Astrocyte (in vitro differentiated cells and primary cell): ENCODE data around the gene PCBP3. TPM values are rescaled to one million over a fixed set of nuclear protein-coding genes. Genes with fewer than 3 reads are reported as not detected.
"Not testable (repeated sequence)": the region's sequence is repeated elsewhere in the genome, so short reads cannot be mapped to it uniquely, and the experiment has no call there.

Experiments
- DNase-seq: peaks from one replicate; pipeline ENCODE4 v3.0.0-alpha.2; 2010; ENCODE audit warnings: low read depth
- FAIRE-seq: peaks from 2 replicates; lab custom pipeline; 2011; peaks lifted over from hg19 to GRCh38; lab: Jason Lieb, UNC
- H2AFZ ChIP-seq: 2 replicates; pipeline ENCODE4 v1.6.0; 2012; ENCODE audit warnings: low read depth, low read length, inconsistent platforms
- H3K27ac ChIP-seq: 2 replicates; pipeline ENCODE4 v1.5.1; 2011; ENCODE audit warnings: low read depth, low read length, inconsistent platforms
- H3K27me3 ChIP-seq: 2 replicates; pipeline ENCODE4 v1.6.0; 2011; ENCODE audit warnings: low read length, inconsistent platforms; ENCODE audit not compliant: insufficient read depth
- H3K36me3 ChIP-seq: 2 replicates; pipeline ENCODE4 v1.5.1; 2011; ENCODE audit warnings: low read length, inconsistent platforms; ENCODE audit not compliant: insufficient read depth
- H3K4me1 ChIP-seq: 2 replicates; pipeline ENCODE4 v1.5.1; 2011; ENCODE audit warnings: low read length, inconsistent platforms; ENCODE audit not compliant: insufficient read depth
- H3K4me2 ChIP-seq: 2 replicates; pipeline ENCODE4 v1.6.0; 2012; ENCODE audit warnings: low read length, inconsistent platforms
- H3K4me3 ChIP-seq: 2 replicates; pipeline ENCODE4 v1.5.1; 2011; ENCODE audit warnings: low read depth, mild to moderate bottlenecking, low read length, inconsistent platforms; ENCODE audit not compliant: insufficient read depth
- H3K79me2 ChIP-seq: 2 replicates; pipeline ENCODE4 v1.6.0; 2012; ENCODE audit warnings: mild to moderate bottlenecking, low read length, inconsistent platforms; ENCODE audit not compliant: insufficient read depth
- H3K9ac ChIP-seq: 2 replicates; pipeline ENCODE4 v1.6.0; 2012; ENCODE audit warnings: mild to moderate bottlenecking, low read length, inconsistent platforms
- H3K9me3 ChIP-seq: 2 replicates; pipeline ENCODE4 v1.5.1; 2012; ENCODE audit warnings: low read depth, mild to moderate bottlenecking, low read length, inconsistent platforms; ENCODE audit not compliant: insufficient read depth
- H4K20me1 ChIP-seq: 2 replicates; pipeline ENCODE4 v1.6.0; 2012; ENCODE audit warnings: low read length, inconsistent platforms; ENCODE audit not compliant: insufficient read depth
- H3K27ac Mint-ChIP-seq: one replicate; pipeline ENCODE4 v1.8.0; 2021; ENCODE audit warnings: mild to moderate bottlenecking, mixed read lengths; ENCODE audit not compliant: unreplicated experiment
- H3K27me3 Mint-ChIP-seq: one replicate; pipeline ENCODE4 v1.8.0; 2021; ENCODE audit warnings: low read depth, mixed read lengths; ENCODE audit not compliant: unreplicated experiment
- H3K36me3 Mint-ChIP-seq: one replicate; pipeline ENCODE4 v1.8.0; 2021; ENCODE audit warnings: low read depth, mixed read lengths; ENCODE audit not compliant: unreplicated experiment
- H3K4me1 Mint-ChIP-seq: one replicate; pipeline ENCODE4 v1.8.0; 2021; ENCODE audit warnings: low read depth, mixed read lengths; ENCODE audit not compliant: unreplicated experiment
- H3K4me3 Mint-ChIP-seq: one replicate; pipeline ENCODE4 v1.8.0; 2021; ENCODE audit warnings: mild to moderate bottlenecking, moderate library complexity, mixed read lengths; ENCODE audit not compliant: unreplicated experiment
- H3K9me3 Mint-ChIP-seq: one replicate; pipeline ENCODE4 v1.8.0; 2021; ENCODE audit warnings: mild to moderate bottlenecking, mixed read lengths; ENCODE audit not compliant: unreplicated experiment
- CTCF ChIP-seq: IDR thresholded peaks from 2 replicates; pipeline ENCODE4 v1.5.1; 2011; ENCODE audit warnings: low read depth, mild to moderate bottlenecking, inconsistent platforms, low read length, moderate library complexity; ENCODE audit not compliant: insufficient read depth
- EZH2 ChIP-seq: IDR thresholded peaks from 2 replicates; pipeline ENCODE4 v1.6.1; 2012; ENCODE audit warnings: mild to moderate bottlenecking, low read length, inconsistent platforms; ENCODE audit not compliant: insufficient read depth
- total RNA-seq: library from RNA; stranded (reverse); gene quantifications from 2 replicates; pipeline ENCODE4 v1.2.1, GENCODE V29; 2021

PCBP3 gene
- total RNA-seq, 1 donor from 2014 or later, result 1.8 TPM

- Histone ChIP-seq H3K79me2 (no peaks in the 10 kb centered on the region), H3K27me3 (no peaks in the 10 kb centered on the region), H3K4me2 (no peak overlapping the region), H3K4me3 (no peak overlapping the region), H3K36me3 (no peaks in the 10 kb centered on the region), H4K20me1 (no peaks in the 10 kb centered on the region), H3K9ac (no peak overlapping the region), H3K27ac (no peak overlapping the region), H2AFZ (no peak overlapping the region), H3K4me1 (peaks cover 3% of the 10 kb centered on the region), H3K9me3 (no peaks in the 10 kb centered on the region)
- H3K27me3 Mint-ChIP-seq, result peaks cover 8% of the 10 kb centered on the region
- no peak overlapping the region for H3K27ac Mint-ChIP-seq
- no peaks in the 10 kb centered on the region for H3K4me1 Mint-ChIP-seq
- TF ChIP-seq EZH2, result no peak
- no peak for TF ChIP-seq CTCF
- no peaks in the 10 kb centered on the region for H3K36me3 Mint-ChIP-seq
- DNase-seq, result no peak
- peaks cover 2% of the 10 kb centered on the region for H3K9me3 Mint-ChIP-seq
- H3K4me3 Mint-ChIP-seq, result no peak overlapping the region
- FAIRE-seq, result no peak
These were observed 205.3 kb downstream of the PCBP3 start for GRCh38 chr21:45848805-45849204.

GRCh38 chr21:45849651-45850050, 206.1 kb downstream of the PCBP3 start:
- no peaks in the 10 kb centered on the region for H3K27me3 ChIP-seq
- Mint-ChIP-seq H3K27me3 (peaks cover 8% of the 10 kb centered on the region), H3K36me3 (no peaks in the 10 kb centered on the region), H3K27ac (no peak overlapping the region), H3K9me3 (peaks cover 2% of the 10 kb centered on the region), H3K4me1 (peaks cover 3% of the 10 kb centered on the region), H3K4me3 (no peak overlapping the region)
- no peak overlapping the region for H3K9ac ChIP-seq
- no peaks in the 10 kb centered on the region for H3K79me2 ChIP-seq
- H3K9me3 ChIP-seq, result no peaks in the 10 kb centered on the region
- H3K4me2 ChIP-seq, result no peak overlapping the region
- H3K4me1 ChIP-seq, result peaks cover 4% of the 10 kb centered on the region
- H4K20me1 ChIP-seq, result no peaks in the 10 kb centered on the region
- FAIRE-seq, result no peak
- H3K27ac ChIP-seq, result no peak overlapping the region
- no peaks in the 10 kb centered on the region for H3K36me3 ChIP-seq
- TF ChIP-seq EZH2, result no peak
- TF ChIP-seq CTCF, result no peak
- no peak overlapping the region for H2AFZ ChIP-seq
- no peak overlapping the region for H3K4me3 ChIP-seq
- no peak for DNase-seq

- no peaks in the 10 kb centered on the region for H3K9me3 ChIP-seq
- Mint-ChIP-seq H3K9me3 (peaks cover 2% of the 10 kb centered on the region), H3K36me3 (no peaks in the 10 kb centered on the region), H3K4me1 (peaks cover 7% of the 10 kb centered on the region), H3K27ac (no peak overlapping the region), H3K4me3 (no peak overlapping the region), H3K27me3 (peaks cover 8% of the 10 kb centered on the region)
- DNase-seq, result no peak
- H2AFZ ChIP-seq, result no peak overlapping the region
- TF ChIP-seq EZH2, result no peak
- no peak for TF ChIP-seq CTCF
- FAIRE-seq, result no peak
- no peaks in the 10 kb centered on the region for H3K27me3 ChIP-seq
- H3K4me2 ChIP-seq, result no peak overlapping the region
- H3K79me2 ChIP-seq, result no peaks in the 10 kb centered on the region
- H4K20me1 ChIP-seq, result no peaks in the 10 kb centered on the region
- H3K4me1 ChIP-seq, result peaks cover 9% of the 10 kb centered on the region
- H3K4me3 ChIP-seq, result no peak overlapping the region
- no peaks in the 10 kb centered on the region for H3K36me3 ChIP-seq
- H3K27ac ChIP-seq, result no peak overlapping the region
- no peak overlapping the region for H3K9ac ChIP-seq
These were observed 206.7 kb downstream of the PCBP3 start for GRCh38 chr21:45850181-45850580.

GRCh38 chr21:45852386-45852785, 208.9 kb downstream of the PCBP3 start:
- FAIRE-seq, H4K20me1 ChIP-seq, H3K9me3 ChIP-seq, DNase-seq, H3K27me3 Mint-ChIP-seq, H3K4me3 ChIP-seq, H3K27me3 ChIP-seq, H3K27ac ChIP-seq, H3K9me3 Mint-ChIP-seq, H3K4me1 ChIP-seq, H3K36me3 Mint-ChIP-seq, H2AFZ ChIP-seq, H3K79me2 ChIP-seq, H3K4me3 Mint-ChIP-seq, H3K36me3 ChIP-seq, H3K4me2 ChIP-seq, H3K27ac Mint-ChIP-seq, H3K9ac ChIP-seq: not testable (repeated sequence)
- H3K4me1 Mint-ChIP-seq, result peaks cover 11% of the 10 kb centered on the region
